HG03378 (cell line): ENCODE results near the gene FGF18.

ENCODE experiments used
- ATAC-seq: cut with Tn5 transposase; IDR thresholded peaks from one replicate; pipeline ENCODE4 v1.9.1; 2021; ENCODE audit warnings: mild to moderate bottlenecking, moderate library complexity; ENCODE audit not compliant: unreplicated experiment

FGF18 gene

GRCh38 chr5:171464829-171465228, 45.4 kb downstream of the FGF18 start:
- ATAC-seq, result no peak

DNA sequence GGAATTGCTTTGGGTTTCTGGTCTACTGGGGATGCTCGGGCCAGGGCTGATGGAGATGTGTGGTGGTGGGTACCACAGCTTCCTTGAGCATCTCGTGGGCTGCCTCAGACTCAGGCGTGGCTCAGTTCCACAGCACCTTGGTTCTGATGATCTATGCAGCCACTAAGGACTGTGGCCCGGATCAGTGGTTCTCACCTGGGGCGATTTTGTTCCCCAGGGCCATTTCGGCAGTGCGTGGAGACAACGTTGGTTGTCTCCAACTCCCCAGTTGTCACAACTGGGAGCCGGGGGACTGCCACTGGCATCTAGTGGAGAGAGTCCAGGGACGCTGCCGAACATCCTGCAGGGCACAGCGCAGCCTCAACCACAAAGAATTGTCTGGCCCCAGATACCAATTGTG, 47.7 kb downstream of the FGF18 start:
- no peak for ATAC-seq

GRCh38 chr5:171469326-171469725, 49.9 kb downstream of the FGF18 start:
- no peak for ATAC-seq

- no peak for ATAC-seq
Measured at GRCh38 chr5:171470420-171470819, 51.0 kb downstream of the FGF18 start.

DNA sequence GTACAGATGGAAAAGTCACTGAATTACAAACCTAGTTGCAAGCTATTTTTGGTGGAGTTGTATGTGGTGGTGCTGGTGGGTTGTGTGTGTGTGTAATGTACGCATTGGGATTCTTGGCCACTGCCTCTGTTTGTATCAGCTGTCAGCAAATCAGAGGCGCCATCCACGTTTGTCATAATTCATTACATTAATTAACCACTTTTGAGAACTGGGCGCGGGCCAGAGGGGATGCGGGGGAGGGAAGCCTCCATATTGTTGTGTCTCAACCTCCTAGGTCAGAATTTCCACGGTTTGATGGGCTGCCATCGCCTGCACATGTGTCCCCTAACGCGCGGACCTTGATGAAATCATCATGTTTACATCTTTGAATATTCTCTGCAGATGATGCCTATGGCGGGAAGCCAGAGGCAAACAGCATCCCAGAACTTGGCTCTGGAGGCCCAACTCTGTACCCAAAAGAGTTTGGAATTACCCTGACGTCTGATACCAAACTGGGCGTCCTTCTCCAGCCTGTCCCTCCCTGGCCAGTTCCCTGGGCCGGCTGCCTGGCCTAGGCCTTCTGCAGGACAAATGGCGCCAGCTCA, 54.9 kb downstream of the FGF18 start:
- ATAC-seq, result no peak

DNA sequence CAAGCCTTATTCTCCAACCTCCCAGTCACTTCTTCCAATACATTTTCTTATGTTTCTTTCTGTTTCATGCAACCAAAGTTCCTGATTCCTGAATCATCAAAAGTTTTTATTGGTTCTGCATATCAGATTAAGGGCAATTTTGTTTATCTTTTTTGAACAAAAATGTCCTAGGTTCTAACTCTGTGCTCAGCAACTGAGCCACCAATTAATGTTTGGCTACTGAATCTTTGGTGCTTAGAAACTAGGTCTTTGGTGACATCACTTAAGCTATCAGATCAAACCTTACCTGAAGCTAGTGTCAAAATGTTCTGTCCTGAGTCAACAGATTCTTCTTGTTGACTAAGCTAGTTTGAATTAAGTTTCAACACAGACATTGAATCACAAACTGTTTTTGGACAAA, 56.1 kb downstream of the FGF18 start:
- no peak for ATAC-seq

GRCh38 chr5:171476701-171477100, 57.3 kb downstream of the FGF18 start:
- no peak for ATAC-seq

DNA sequence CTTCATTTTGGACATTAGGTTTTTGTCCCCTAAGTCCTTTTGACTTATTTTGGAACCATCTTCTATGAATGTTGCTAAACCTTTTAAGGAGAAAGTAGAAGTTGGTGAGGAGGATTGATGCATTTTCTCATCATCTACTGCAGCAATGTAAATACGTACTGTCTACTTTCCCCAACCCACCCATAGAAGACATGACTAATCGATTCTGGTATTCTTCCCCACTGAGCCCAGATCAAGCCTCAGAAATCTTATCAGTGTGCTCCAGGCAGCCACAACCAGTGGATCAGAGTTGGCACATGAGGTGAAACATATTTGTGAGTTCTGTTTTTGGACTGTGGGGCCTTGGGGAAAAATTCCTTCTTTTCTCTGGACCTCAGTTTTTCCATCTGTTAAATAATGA, 57.7 kb downstream of the FGF18 start:
- ATAC-seq, result no peak

GRCh38 chr5:171477666-171478065, 58.2 kb downstream of the FGF18 start:
- ATAC-seq, result no peak

GRCh38 chr5:171478946-171479775, 59.7 kb downstream of the FGF18 start:
- ATAC-seq, result no peak

- no peak for ATAC-seq
Measured at GRCh38 chr5:171479776-171480125, 60.3 kb downstream of the FGF18 start.

DNA sequence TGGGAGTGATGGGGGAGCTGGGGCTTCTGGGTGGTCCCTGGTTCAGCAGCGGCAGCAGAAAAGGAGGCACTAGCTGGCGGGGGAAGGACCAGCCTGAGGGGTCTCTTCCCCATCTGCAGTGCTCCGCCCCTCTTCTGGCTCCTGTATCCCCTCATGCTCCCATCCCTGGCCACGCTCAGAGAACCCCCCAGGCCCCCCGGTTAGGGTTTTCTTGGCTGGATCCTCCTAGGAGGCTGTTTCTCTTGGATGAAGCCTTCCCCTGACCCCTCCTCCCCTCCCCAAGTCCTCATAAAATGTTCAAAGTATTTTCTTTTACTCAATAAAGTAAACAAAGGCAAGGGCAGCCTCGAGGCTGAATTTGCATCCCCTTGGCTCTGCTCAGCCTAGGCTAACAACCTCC, 60.8 kb downstream of the FGF18 start:
- no peak for ATAC-seq

GRCh38 chr5:171481571-171482433, 62.4 kb downstream of the FGF18 start:
- ATAC-seq, result no peak

GRCh38 chr5:171482434-171482730, 62.9 kb downstream of the FGF18 start:
- ATAC-seq, result no peak

GRCh38 chr5:171483551-171484135, 64.2 kb downstream of the FGF18 start:
- ATAC-seq, result no peak

GRCh38 chr5:171484460-171484899, 65.0 kb downstream of the FGF18 start:
- ATAC-seq, result no peak

- ATAC-seq, result no peak
Measured at GRCh38 chr5:171485668-171486067, 66.2 kb downstream of the FGF18 start.

DNA sequence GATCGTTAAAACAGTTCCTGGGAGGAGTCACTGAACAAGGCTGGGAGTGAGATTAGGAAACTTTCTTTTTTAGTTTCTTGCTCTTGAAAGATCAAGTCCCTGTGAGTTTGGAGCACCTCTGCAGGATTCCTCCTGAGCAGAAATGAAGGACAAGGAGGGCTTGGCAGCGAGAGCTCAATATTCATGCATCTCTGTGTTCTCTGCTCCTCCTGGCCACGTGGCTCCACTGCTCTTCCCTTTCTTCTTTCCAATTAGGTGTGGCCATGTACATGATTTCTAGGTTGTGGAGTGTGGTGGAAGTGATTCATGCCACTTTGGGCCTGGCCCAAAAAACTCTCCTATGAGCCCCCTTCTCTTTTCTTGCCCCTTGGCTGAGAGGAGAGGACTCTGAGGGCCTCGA, 67.2 kb downstream of the FGF18 start:
- no peak for ATAC-seq

- no peak for ATAC-seq
Measured at GRCh38 chr5:171488876-171489275, 69.4 kb downstream of the FGF18 start.

DNA sequence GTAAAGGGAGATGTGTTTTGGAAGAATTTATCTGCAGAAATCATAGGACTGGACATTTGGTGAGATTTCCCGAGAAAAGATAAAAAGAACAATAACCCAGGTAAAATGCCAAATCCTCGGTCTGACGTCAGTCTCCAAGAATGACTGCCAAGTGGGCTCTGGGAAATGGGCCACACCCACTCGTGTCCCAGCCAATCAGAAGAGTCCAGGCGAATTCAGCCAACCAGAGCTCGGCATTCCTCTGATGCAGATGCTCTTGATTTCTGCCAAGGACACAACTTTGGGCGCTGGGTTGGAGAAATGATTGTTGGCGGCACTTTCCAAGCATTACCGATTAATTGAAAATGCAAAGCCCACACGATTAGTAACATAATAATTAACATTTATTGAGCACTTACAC, 73.3 kb downstream of the FGF18 start:
- no peak for ATAC-seq

DNA sequence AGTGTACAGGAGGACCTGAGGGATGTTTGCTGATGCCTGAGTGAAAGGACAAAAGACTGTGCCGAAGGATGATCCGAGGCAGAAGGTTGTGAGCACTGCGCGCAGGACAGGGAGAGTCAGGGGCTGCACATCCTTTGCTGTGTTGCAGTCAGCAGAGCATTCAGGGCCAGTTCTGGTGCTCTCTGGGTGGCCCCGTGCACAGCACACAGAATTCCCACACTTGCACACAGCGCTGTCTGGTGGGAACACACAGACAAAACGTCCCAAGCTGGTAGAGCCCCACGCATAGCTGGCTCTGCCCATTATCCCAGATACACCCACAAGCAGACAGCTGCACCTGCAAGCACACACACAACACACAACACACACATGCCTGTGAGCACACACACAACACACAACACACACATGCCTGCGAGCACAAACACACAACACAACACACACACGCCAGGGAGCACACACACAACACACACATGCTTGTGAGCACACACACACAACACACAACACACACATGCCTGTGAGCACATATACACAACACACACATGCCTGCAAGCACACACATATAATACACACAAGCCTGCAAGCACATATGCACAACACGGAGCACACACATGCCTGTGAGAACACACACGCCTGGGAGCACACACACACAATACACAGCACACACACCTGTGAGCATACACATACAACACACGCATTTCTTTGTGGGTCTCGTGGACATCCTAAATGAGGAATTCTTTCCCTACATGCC, 74.4 kb downstream of the FGF18 start:
- ATAC-seq, result no peak
